Stimulated activated CD4-positive, alpha-beta T cell treated with anti-CD3 and anti-CD28 coated beads, Interleukin-2, amount 100 ng/mL, for 4 hours (primary cell): ENCODE measurements around the gene EOGT.

Experiments
- DNase-seq: peaks from one replicate; pipeline ENCODE4 v3.0.0-alpha.2; 2020; ENCODE audit warnings: low read depth

The EOGT gene

GRCh38 chr3:69013253-69014021 is at the start of gene EOGT:
EOGT (minus strand) TSS chr3:69013684; CDS start chr3:69009846, 3,838 bp downstream.
- DNase-seq, result peak; percentile 65

- no peak for DNase-seq
These were observed 46.2 kb upstream of the EOGT start for GRCh38 chr3:69059688-69060087.

GRCh38 chr3:69058947-69059224 is 45.4 kb upstream of the EOGT start:
- no peak for DNase-seq

- DNase-seq, result no peak
These were observed 44.9 kb upstream of the EOGT start for GRCh38 chr3:69058180-69058946.

- no peak for DNase-seq
These were observed 39.0 kb upstream of the EOGT start for GRCh38 chr3:69052472-69052898.

GRCh38 chr3:69051756-69052471 is 38.4 kb upstream of the EOGT start, which contains the start of gene TMF1:
TMF1 (minus strand) TSS chr3:69052333; CDS start chr3:69052086, 247 bp downstream.
- peak; percentile 95 for DNase-seq

- no peak for DNase-seq
These were observed 35.5 kb upstream of the EOGT start for GRCh38 chr3:69048990-69049389.

GRCh38 chr3:69044608-69045007 is 31.1 kb upstream of the EOGT start:
- DNase-seq, result no peak

- DNase-seq, result no peak
These were observed 20.0 kb upstream of the EOGT start for GRCh38 chr3:69033470-69033869.

GRCh38 chr3:69032737-69033136 is 19.3 kb upstream of the EOGT start:
- no peak for DNase-seq

- DNase-seq, result no peak
These were observed 18.7 kb upstream of the EOGT start for GRCh38 chr3:69032142-69032541.

GRCh38 chr3:69031635-69032034 is 18.2 kb upstream of the EOGT start:
- DNase-seq, result no peak

- DNase-seq, result no peak
These were observed 7.4 kb upstream of the EOGT start for GRCh38 chr3:69020857-69021256.

GRCh38 chr3:69020424-69020823 is 6.9 kb upstream of the EOGT start:
- DNase-seq, result no peak

- DNase-seq, result no peak
These were observed 3.4 kb upstream of the EOGT start for GRCh38 chr3:69016901-69017300.

- DNase-seq, result no peak
These were observed 2.6 kb upstream of the EOGT start for GRCh38 chr3:69016102-69016501.

GRCh38 chr3:69014022-69014580 is 617 bp upstream of the EOGT start:
- no peak for DNase-seq

- DNase-seq, result no peak
These were observed 658 bp downstream of the EOGT start for GRCh38 chr3:69012800-69013252.

GRCh38 chr3:69012100-69012799 is 1.2 kb downstream of the EOGT start:
- no peak for DNase-seq

GRCh38 chr3:69011096-69011730 is 2.3 kb downstream of the EOGT start:
- DNase-seq, result no peak
